HepG2 (cell line): ENCODE results near the gene PPP1R18. TPM values are rescaled to one million over a fixed set of nuclear protein-coding genes. Genes with fewer than 3 reads are reported as not detected.

ENCODE experiments used
- ATAC-seq: fragments of 200-7000 bp; cut with Tn5 transposase; 3 replicates; pipeline ENCODE4 v1.9.1; 2020; ENCODE audit warnings: mild to moderate bottlenecking, moderate library complexity
- BruUV-seq: library from RNA; stranded (reverse); fragments of 400-500 nt; replicated peaks from 2 replicates; lab custom pipeline; 2021; lab: Mats Ljungman, UMichigan
- CTCF ChIA-PET: fragments of 300-600 bp; formaldehyde crosslinking; extraction: SDS; loops from one replicate; lab custom pipeline; 2021; ENCODE audit warnings: low total read pairs, inconsistent platforms, low intra/inter-chr PET ratio; lab: Yijun Ruan, JAX
- POLR2A ChIA-PET: fragments of 350-600 bp; sonication (Branson Sonifier 250); formaldehyde crosslinking; loops from one replicate; lab custom pipeline; 2020; ENCODE audit warnings: antibody characterized with exemption, inconsistent platforms; lab: Yijun Ruan, JAX
- DNase-seq: peaks from one replicate; pipeline ENCODE4 v3.0.0-alpha.2; 2015; ENCODE audit warnings: low spot score
- FAIRE-seq: peaks from 3 replicates; lab custom pipeline; 2011; peaks lifted over from hg19 to GRCh38; lab: Jason Lieb, UNC
- H2AFZ ChIP-seq: one replicate; pipeline ENCODE4 v1.6.1; 2011; ENCODE audit warnings: low read length, inconsistent platforms
- H3K27ac ChIP-seq: fragments of 300-600 bp; 3 replicates; pipeline ENCODE4 v1.8.0; 2011; ENCODE audit warnings: mixed run types, mild to moderate bottlenecking, mixed read lengths, low read length, inconsistent platforms; ENCODE audit not compliant: insufficient read depth; ENCODE audit errors: extremely low read length
- H3K27me3 ChIP-seq, 2 experiments: fragments of 200-600 bp in 1 of 2; 2 replicates in 1 of 2; 3 replicates in 1 of 2; pipeline versions ENCODE4 v1.6.0 to v1.8.0; 2011; ENCODE audit warnings: low read length in 2 of 2, mild to moderate bottlenecking in 2 of 2, moderate library complexity in 2 of 2, inconsistent platforms in 1 of 2; ENCODE audit not compliant: insufficient read depth in 2 of 2, control insufficient read depth in 1 of 2
- H3K36me3 ChIP-seq, 2 experiments: fragments of 200-600 bp in 1 of 2; replicated peaks in 1 of 2; 2 replicates in 1 of 2; 3 replicates in 1 of 2; pipeline versions ENCODE4 v1.5.1 to v1.8.0; 2011; ENCODE audit warnings: low read length in 2 of 2, inconsistent platforms in 1 of 2; ENCODE audit not compliant: insufficient read depth in 2 of 2, control insufficient read depth in 1 of 2
- H3K4me1 ChIP-seq: 2 replicates; pipeline ENCODE4 v1.5.1; 2012; ENCODE audit warnings: low read length, inconsistent platforms; ENCODE audit not compliant: insufficient read depth
- H3K4me2 ChIP-seq: 2 replicates; pipeline ENCODE4 v1.6.0; 2011; ENCODE audit warnings: low read depth, low read length, inconsistent platforms
- H3K4me3 ChIP-seq, 3 experiments: fragments of 200-600 bp in 1 of 3; sonication (generic), shearing (Covaris generic) in 1 of 3; replicated peaks in 1 of 3; 2 replicates each; pipeline ENCODE4 v1.5.1; 2011 to 2016; ENCODE audit warnings: low read length in 3 of 3, inconsistent platforms in 2 of 3, low read depth in 2 of 3, mild to moderate bottlenecking in 2 of 3, control low read depth in 1 of 3, mixed read lengths in 1 of 3; ENCODE audit not compliant: insufficient read depth in 1 of 3
- H3K79me2 ChIP-seq: one replicate; pipeline ENCODE4 v1.6.1; 2011; ENCODE audit warnings: low read length, inconsistent platforms; ENCODE audit not compliant: insufficient read depth
- H3K9ac ChIP-seq: 2 replicates; pipeline ENCODE4 v1.6.0; 2011; ENCODE audit warnings: mild to moderate bottlenecking, low read depth, low read length, inconsistent platforms; ENCODE audit not compliant: insufficient read depth
- H3K9me3 ChIP-seq: 2 replicates; pipeline ENCODE4 v1.5.1; 2012; ENCODE audit warnings: mild to moderate bottlenecking, low read length
- H4K20me1 ChIP-seq: 2 replicates; pipeline ENCODE4 v1.6.0; 2011; ENCODE audit warnings: inconsistent platforms, mild to moderate bottlenecking, low read length, moderate library complexity; ENCODE audit not compliant: insufficient read depth
- EHMT2 ChIP-seq: fragments of 200-600 bp; sonication (generic); IDR thresholded peaks from 2 replicates; pipeline ENCODE4 v1.7.0; 2017; ENCODE audit warnings: antibody characterized with exemption, low read depth, low read length, borderline replicate concordance
- ELF1 ChIP-seq: sonication (generic); formaldehyde crosslinking; IDR thresholded peaks from 2 replicates; pipeline ENCODE4 v1.4.0; 2020; ENCODE audit warnings: missing genetic modification reagents
- FOXA1 ChIP-seq, 2 experiments: fragments of 450-650 bp in 1 of 2; sonication (generic) in 1 of 2; formaldehyde crosslinking in 1 of 2; IDR thresholded peaks; 2 replicates each; pipeline versions ENCODE4 v1.4.0 to v1.6.1; 2016 to 2020; ENCODE audit warnings: missing genetic modification reagents in 1 of 2
- JUN ChIP-seq: sonication (generic); formaldehyde crosslinking; IDR thresholded peaks from 2 replicates; pipeline ENCODE4 v1.4.0; 2020; ENCODE audit warnings: mild to moderate bottlenecking, missing genetic modification reagents
- KDM4B ChIP-seq: sonication (generic); formaldehyde crosslinking; IDR thresholded peaks from 2 replicates; pipeline ENCODE4 v1.4.0; 2020; ENCODE audit warnings: missing genetic modification reagents
- POGZ ChIP-seq: sonication (generic); formaldehyde crosslinking; IDR thresholded peaks from 2 replicates; pipeline ENCODE4 v1.4.0; 2020; ENCODE audit warnings: mild to moderate bottlenecking, missing genetic modification reagents
- REPIN1 ChIP-seq: sonication (generic); formaldehyde crosslinking; IDR thresholded peaks from 2 replicates; pipeline ENCODE4 v1.8.0; 2022; ENCODE audit warnings: missing genetic modification reagents, low read depth, mild to moderate bottlenecking, borderline replicate concordance
- SKI ChIP-seq: fragments of 450-650 bp; IDR thresholded peaks from one replicate; pipeline ENCODE4 v1.6.1; 2018; ENCODE audit warnings: mild to moderate bottlenecking; ENCODE audit not compliant: partially characterized antibody
- SNRNP70 ChIP-seq: fragments of 200-400 bp; formaldehyde crosslinking; IDR thresholded peaks from 2 replicates; pipeline ENCODE4 v1.6.1; 2017; ENCODE audit warnings: mild to moderate bottlenecking, low read depth, low read length, moderate library complexity
- ZNF138 ChIP-seq: sonication (generic); formaldehyde crosslinking; IDR thresholded peaks from 2 replicates; pipeline ENCODE4 v1.5.0; 2020; ENCODE audit warnings: mild to moderate bottlenecking, low read depth, missing genetic modification reagents
- ZNF383 ChIP-seq: sonication (generic); formaldehyde crosslinking; IDR thresholded peaks from 2 replicates; pipeline ENCODE4 v1.4.0; 2020; ENCODE audit warnings: missing genetic modification reagents, mild to moderate bottlenecking, borderline replicate concordance
- ZNF432 ChIP-seq: sonication (generic); formaldehyde crosslinking; IDR thresholded peaks from 2 replicates; pipeline ENCODE4 v1.5.0; 2020; ENCODE audit warnings: missing genetic modification reagents, mild to moderate bottlenecking, borderline replicate concordance
- ZNF569 ChIP-seq: sonication (generic); formaldehyde crosslinking; IDR thresholded peaks from 2 replicates; pipeline ENCODE4 v1.5.0; 2020; ENCODE audit warnings: mild to moderate bottlenecking, missing genetic modification reagents, moderate library complexity, borderline replicate concordance
- ZNF670 ChIP-seq: sonication (generic); formaldehyde crosslinking; IDR thresholded peaks from 2 replicates; pipeline ENCODE4 v1.8.0; 2022; ENCODE audit warnings: mild to moderate bottlenecking, missing genetic modification reagents, borderline replicate concordance
- WGBS: methylation state at CpG from one replicate; pipeline ENCODE4 v1.1.6; 2017; ENCODE audit warnings: low lambda C conversion rate; 5-methylcytosine and 5-hydroxymethylcytosine counted together
- in situ Hi-C: cut with HindIII; loops from 2 replicates; pipeline ENCODE4 v1.10.0; 2017; ENCODE audit warnings: low pct_unique_long_range_greater_than_20kb; ENCODE audit not compliant: extremely low pct_ligation_motif_present
- intact Hi-C: fragments of 100-400 bp; cut with micrococcal nuclease; formaldehyde crosslinking; loops from one replicate; pipeline ENCODE4 v1.10.0; 2022; ENCODE audit not compliant: unreplicated experiment
- polyA plus RNA-seq, 8 experiments: library from polyadenylated mRNA; depleted of rRNA in 3 of 8; stranded (reverse) in 7 of 8; unstranded in 1 of 8; fragments of >200 nt; fragmentation: Illumina TruSeq in 4 of 8; extraction: Trizol in 4 of 8; gene quantifications; 2 replicates each; pipeline versions ENCODE4 v1.2.1 to v1.2.3, GENCODE V29; 2011 to 2016; ENCODE audit warnings: low read depth in 4 of 8, missing spikeins in 1 of 8, mixed read lengths in 1 of 8; ENCODE audit not compliant: insufficient read depth in 1 of 8
- total RNA-seq, 5 experiments: library from RNA; depleted of rRNA; stranded (reverse); fragments of >200 nt; fragmentation: Illumina TruSeq; extraction: Trizol; gene quantifications; 2 replicates each; pipeline ENCODE4 v1.2.3, GENCODE V29; 2016; ENCODE audit warnings: low read depth in 1 of 5
- TF ChIP-seq, protein P1 (sequence below): sonication (generic); formaldehyde crosslinking; IDR thresholded peaks from 2 replicates; pipeline ENCODE4 v1.5.0; 2020; ENCODE audit warnings: mild to moderate bottlenecking, missing genetic modification reagents
- TF ChIP-seq, protein P2 (sequence below): sonication (generic); formaldehyde crosslinking; IDR thresholded peaks from 2 replicates; pipeline ENCODE4 v1.9.0; 2021; ENCODE audit warnings: missing genetic modification reagents, borderline replicate concordance

The PPP1R18 gene
- total and polyA plus RNA-seq, 2 of the 13 experiments (the other 11 are each of a cell fraction or from before 2014, with no cell fraction given), result 4.9 to 9.2 TPM

DNA sequence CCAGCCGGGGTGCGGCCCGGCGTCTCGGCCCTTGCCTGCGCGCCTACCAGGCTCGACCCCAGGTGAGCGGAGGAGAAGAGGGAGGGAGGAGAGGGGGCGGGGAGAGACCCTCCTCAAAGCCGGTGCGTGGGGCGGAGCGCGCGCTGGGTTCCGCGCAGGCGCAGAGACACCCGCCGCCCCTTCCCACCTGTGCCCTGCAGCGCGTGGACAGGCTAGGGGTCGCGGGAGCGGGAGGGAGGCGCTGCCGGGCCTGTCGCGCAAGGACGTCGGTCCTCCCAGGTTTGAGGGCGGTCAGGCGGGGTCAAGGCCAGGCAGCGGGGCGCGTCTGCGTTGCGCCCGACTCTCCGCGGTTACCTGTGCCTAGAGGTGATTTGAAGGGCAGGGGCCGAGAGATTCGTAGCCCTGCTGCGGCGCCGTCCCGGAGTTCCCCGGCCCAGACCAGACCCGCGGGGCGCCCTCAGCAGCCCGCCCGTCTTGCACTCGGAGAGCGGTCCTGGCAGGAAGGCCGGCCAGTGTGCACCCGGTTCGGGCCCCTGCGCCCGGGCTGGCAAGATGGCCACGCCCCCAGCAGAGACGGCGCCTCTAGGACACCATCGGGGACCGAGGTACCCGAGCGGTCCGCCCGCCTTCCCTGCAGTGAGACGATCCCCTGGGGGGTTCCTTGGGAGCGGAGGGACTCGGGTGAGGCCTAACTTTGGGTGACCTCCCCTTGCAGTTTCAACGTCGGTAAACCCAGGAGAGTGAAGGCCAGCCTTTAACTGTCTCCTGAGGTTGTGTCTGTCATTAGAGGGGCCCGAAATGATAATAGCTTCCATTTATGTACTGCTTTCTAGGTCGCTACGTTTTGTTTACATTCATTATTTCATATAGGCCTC, 39.0 kb downstream of the PPP1R18 start:
- ATAC-seq (peak; percentile 86), FAIRE-seq (peak; percentile 65), DNase-seq (peak; percentile 76)
- CTCF ChIA-PET, result no interaction called here
- peak overlapping the region; percentile 88 for H3K27ac ChIP-seq
- no peaks in the 10 kb centered on the region for H4K20me1 ChIP-seq
- H3K4me1 ChIP-seq, result peaks cover 36% of the 10 kb centered on the region
- no peak overlapping the region for H2AFZ ChIP-seq
- POLR2A ChIA-PET, result interaction anchor here (0.6 to 2.6 kb wide), 12 partner anchors 8 to 260 kb away, joined by 3 to 27 read pairs (median 6); partner anchors contain the start of genes DHX16, IER3, MRPS18B and PPP1R10
- in situ Hi-C loops, result no loop called here
- 1% methylated on average over 33 of the region's 78 CpGs for WGBS
- BruUV-seq, result TSS peak; percentile 73
- H3K79me2 ChIP-seq, result peaks cover 21% of the 10 kb centered on the region
- peak overlapping the region; percentile 67 to 98 (median 94) for H3K4me3 ChIP-seq
- H3K9me3 ChIP-seq, result no peaks in the 10 kb centered on the region
- intact Hi-C loops, result loop anchor here (1.0 to 2.0 kb wide), 2 partner anchors 25 to 48 kb away; partner anchors contain the start of gene DHX16
- peak overlapping the region; percentile 88 for H3K9ac ChIP-seq
- H3K27me3 ChIP-seq, result no peaks in the 10 kb centered on the region; a peak in 1 of 5 replicates
- H3K4me2 ChIP-seq, result peak overlapping the region; percentile 79
- H3K36me3 ChIP-seq, result peaks cover 10 to 47% of the 10 kb centered on the region in 2 experiments
- TF ChIP-seq ZNF432 (CRISPR knock-in tag) (no peak), POGZ (peak; percentile 83), ELF1 (CRISPR knock-in tag) (peak; percentile 31), EHMT2 (no peak), ZNF383 (CRISPR knock-in tag) (peak; percentile 79; the same call in 1 of the 2 replicates), SKI (peak; percentile 86), REPIN1 (CRISPR knock-in tag) (peak; percentile 75; the same call in 1 of the 2 replicates), JUN (peak; percentile 32; the same call in 1 of the 2 replicates), KDM4B (CRISPR knock-in tag) (0 out of 2 replicates have a peak, but pooled peaks have one; percentile 51), ZNF569 (CRISPR knock-in tag) (no peak), ZNF138 (peak; percentile 67), ZNF670 (CRISPR knock-in tag) (peak; percentile 71; the same call in 1 of the 2 replicates), FOXA1 (IDR thresholded peaks at IDR 0.05) (no peak), FOXA1 (CRISPR knock-in tag; IDR thresholded peaks at IDR 0.05) (0 out of 2 replicates have a peak, but pooled peaks have one; percentile 11), SNRNP70 (no peak)
- TF ChIP-seq, protein P1, sequence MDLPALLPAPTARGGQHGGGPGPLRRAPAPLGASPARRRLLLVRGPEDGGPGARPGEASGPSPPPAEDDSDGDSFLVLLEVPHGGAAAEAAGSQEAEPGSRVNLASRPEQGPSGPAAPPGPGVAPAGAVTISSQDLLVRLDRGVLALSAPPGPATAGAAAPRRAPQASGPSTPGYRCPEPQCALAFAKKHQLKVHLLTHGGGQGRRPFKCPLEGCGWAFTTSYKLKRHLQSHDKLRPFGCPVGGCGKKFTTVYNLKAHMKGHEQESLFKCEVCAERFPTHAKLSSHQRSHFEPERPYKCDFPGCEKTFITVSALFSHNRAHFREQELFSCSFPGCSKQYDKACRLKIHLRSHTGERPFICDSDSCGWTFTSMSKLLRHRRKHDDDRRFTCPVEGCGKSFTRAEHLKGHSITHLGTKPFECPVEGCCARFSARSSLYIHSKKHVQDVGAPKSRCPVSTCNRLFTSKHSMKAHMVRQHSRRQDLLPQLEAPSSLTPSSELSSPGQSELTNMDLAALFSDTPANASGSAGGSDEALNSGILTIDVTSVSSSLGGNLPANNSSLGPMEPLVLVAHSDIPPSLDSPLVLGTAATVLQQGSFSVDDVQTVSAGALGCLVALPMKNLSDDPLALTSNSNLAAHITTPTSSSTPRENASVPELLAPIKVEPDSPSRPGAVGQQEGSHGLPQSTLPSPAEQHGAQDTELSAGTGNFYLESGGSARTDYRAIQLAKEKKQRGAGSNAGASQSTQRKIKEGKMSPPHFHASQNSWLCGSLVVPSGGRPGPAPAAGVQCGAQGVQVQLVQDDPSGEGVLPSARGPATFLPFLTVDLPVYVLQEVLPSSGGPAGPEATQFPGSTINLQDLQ (CRISPR knock-in tag), result peak; percentile 96
- TF ChIP-seq, protein P2, sequence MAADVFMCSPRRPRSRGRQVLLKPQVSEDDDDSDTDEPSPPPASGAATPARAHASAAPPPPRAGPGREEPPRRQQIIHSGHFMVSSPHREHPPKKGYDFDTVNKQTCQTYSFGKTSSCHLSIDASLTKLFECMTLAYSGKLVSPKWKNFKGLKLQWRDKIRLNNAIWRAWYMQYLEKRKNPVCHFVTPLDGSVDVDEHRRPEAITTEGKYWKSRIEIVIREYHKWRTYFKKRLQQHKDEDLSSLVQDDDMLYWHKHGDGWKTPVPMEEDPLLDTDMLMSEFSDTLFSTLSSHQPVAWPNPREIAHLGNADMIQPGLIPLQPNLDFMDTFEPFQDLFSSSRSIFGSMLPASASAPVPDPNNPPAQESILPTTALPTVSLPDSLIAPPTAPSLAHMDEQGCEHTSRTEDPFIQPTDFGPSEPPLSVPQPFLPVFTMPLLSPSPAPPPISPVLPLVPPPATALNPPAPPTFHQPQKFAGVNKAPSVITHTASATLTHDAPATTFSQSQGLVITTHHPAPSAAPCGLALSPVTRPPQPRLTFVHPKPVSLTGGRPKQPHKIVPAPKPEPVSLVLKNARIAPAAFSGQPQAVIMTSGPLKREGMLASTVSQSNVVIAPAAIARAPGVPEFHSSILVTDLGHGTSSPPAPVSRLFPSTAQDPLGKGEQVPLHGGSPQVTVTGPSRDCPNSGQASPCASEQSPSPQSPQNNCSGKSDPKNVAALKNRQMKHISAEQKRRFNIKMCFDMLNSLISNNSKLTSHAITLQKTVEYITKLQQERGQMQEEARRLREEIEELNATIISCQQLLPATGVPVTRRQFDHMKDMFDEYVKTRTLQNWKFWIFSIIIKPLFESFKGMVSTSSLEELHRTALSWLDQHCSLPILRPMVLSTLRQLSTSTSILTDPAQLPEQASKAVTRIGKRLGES, result peak; percentile 86
